ACC112 (cell line): ENCODE measurements around the gene SCRG1.
A peak's percentile ranks its signal among the peaks of the same experiment; 100 is the strongest.

Experiments used
- H2AFZ ChIP-seq: fragments of 200-600 bp; sonication (generic); one replicate; pipeline ENCODE4 v1.6.0; 2017; ENCODE audit warnings: antibody characterized with exemption, low read length; ENCODE audit not compliant: unreplicated experiment
- H3K27ac ChIP-seq: fragments of 200-600 bp; sonication (generic); 2 replicates; pipeline ENCODE4 v1.5.1; 2014; ENCODE audit warnings: low read depth, mild to moderate bottlenecking, antibody characterized with exemption, low read length, moderate library complexity
- H3K27me3 ChIP-seq: fragments of 200-600 bp; sonication (generic); 2 replicates; pipeline ENCODE4 v1.6.1; 2014; ENCODE audit warnings: mild to moderate bottlenecking, antibody characterized with exemption, low read length, moderate library complexity, mixed read lengths; ENCODE audit not compliant: insufficient read depth
- H3K36me3 ChIP-seq: fragments of 200-600 bp; sonication (generic); 2 replicates; pipeline ENCODE4 v1.6.1; 2016; ENCODE audit warnings: mild to moderate bottlenecking, antibody characterized with exemption, low read length, moderate library complexity, mixed read lengths; ENCODE audit not compliant: insufficient read depth
- H3K4me1 ChIP-seq: fragments of 200-600 bp; sonication (generic); one replicate; pipeline ENCODE4 v1.6.1; 2016; ENCODE audit warnings: low read length, mixed read lengths; ENCODE audit not compliant: insufficient read depth, unreplicated experiment, control insufficient read depth
- H3K4me3 ChIP-seq: fragments of 200-600 bp; sonication (generic); 2 replicates; pipeline ENCODE4 v1.5.1; 2014; ENCODE audit warnings: mild to moderate bottlenecking, low read depth, low read length
- H3K79me2 ChIP-seq: fragments of 200-600 bp; sonication (generic); one replicate; pipeline ENCODE4 v1.6.0; 2016; ENCODE audit warnings: low read length; ENCODE audit not compliant: control insufficient read depth, unreplicated experiment, insufficient read depth

SCRG1 gene

GRCh38 chr4:173426064-173426463 is 27.1 kb upstream of the SCRG1 start:
- H3K27ac ChIP-seq = peak overlapping the region; percentile 92
- H2AFZ ChIP-seq = no peak overlapping the region
- H3K27me3 ChIP-seq = no peaks in the 10 kb centered on the region
- no peaks in the 10 kb centered on the region for H3K36me3 ChIP-seq
- no peaks in the 10 kb centered on the region for H3K79me2 ChIP-seq
- H3K4me1 ChIP-seq = peaks cover 19% of the 10 kb centered on the region
- H3K4me3 ChIP-seq = no peak overlapping the region

GRCh38 chr4:173424899-173425805 is 26.2 kb upstream of the SCRG1 start:
- Histone ChIP-seq H3K36me3 (no peaks in the 10 kb centered on the region), H3K27me3 (no peaks in the 10 kb centered on the region), H3K27ac (peak overlapping the region; percentile 92), H3K4me1 (peaks cover 19% of the 10 kb centered on the region), H2AFZ (peak overlapping the region; percentile 48), H3K4me3 (peak overlapping the region; percentile 46; the same call in 1 of the 2 replicates), H3K79me2 (no peaks in the 10 kb centered on the region)

GRCh38 chr4:173420801-173421200 is 21.9 kb upstream of the SCRG1 start:
- Histone ChIP-seq H3K4me1 (peaks cover 13% of the 10 kb centered on the region), H3K36me3 (no peaks in the 10 kb centered on the region), H3K27me3 (no peaks in the 10 kb centered on the region), H3K4me3 (no peak overlapping the region), H3K27ac (no peak overlapping the region), H2AFZ (no peak overlapping the region), H3K79me2 (no peaks in the 10 kb centered on the region)

GRCh38 chr4:173420324-173420752 is 21.4 kb upstream of the SCRG1 start:
- no peaks in the 10 kb centered on the region for H3K79me2 ChIP-seq
- H3K4me1 ChIP-seq = peaks cover 10% of the 10 kb centered on the region
- no peak overlapping the region for H2AFZ ChIP-seq
- H3K4me3 ChIP-seq = no peak overlapping the region
- H3K27me3 ChIP-seq = no peaks in the 10 kb centered on the region
- H3K27ac ChIP-seq = no peak overlapping the region
- no peaks in the 10 kb centered on the region for H3K36me3 ChIP-seq

GRCh38 chr4:173418639-173419038 is 19.7 kb upstream of the SCRG1 start:
- Histone ChIP-seq H3K4me3 (no peak overlapping the region), H3K79me2 (no peaks in the 10 kb centered on the region), H3K27me3 (no peaks in the 10 kb centered on the region), H3K27ac (no peak overlapping the region), H3K36me3 (no peaks in the 10 kb centered on the region), H2AFZ (no peak overlapping the region), H3K4me1 (no peaks in the 10 kb centered on the region)

GRCh38 chr4:173417833-173418232 is 18.9 kb upstream of the SCRG1 start:
- Histone ChIP-seq H2AFZ (no peak overlapping the region), H3K36me3 (no peaks in the 10 kb centered on the region), H3K79me2 (no peaks in the 10 kb centered on the region), H3K27ac (no peak overlapping the region), H3K4me3 (no peak overlapping the region), H3K4me1 (peaks cover 6% of the 10 kb centered on the region), H3K27me3 (no peaks in the 10 kb centered on the region)

GRCh38 chr4:173415885-173416653 is 17.2 kb upstream of the SCRG1 start:
- H2AFZ ChIP-seq = no peak overlapping the region

GRCh38 chr4:173415092-173415491 is 16.2 kb upstream of the SCRG1 start:
- Histone ChIP-seq H3K4me3 (no peak overlapping the region), H3K27ac (no peak overlapping the region), H2AFZ (no peak overlapping the region), H3K36me3 (no peaks in the 10 kb centered on the region), H3K27me3 (no peaks in the 10 kb centered on the region), H3K79me2 (no peaks in the 10 kb centered on the region), H3K4me1 (peaks cover 30% of the 10 kb centered on the region)

More at GRCh38 chr4:173415885-173416653, 17.2 kb upstream of the SCRG1 start:
- Histone ChIP-seq H3K4me3 (no peak overlapping the region), H3K36me3 (no peaks in the 10 kb centered on the region), H3K27me3 (no peaks in the 10 kb centered on the region), H3K79me2 (no peaks in the 10 kb centered on the region), H3K4me1 (peaks cover 22% of the 10 kb centered on the region), H3K27ac (no peak overlapping the region)

- H3K4me1 ChIP-seq = peaks cover 30% of the 10 kb centered on the region
- no peak overlapping the region for H3K4me3 ChIP-seq
- H3K27me3 ChIP-seq = no peaks in the 10 kb centered on the region
- H2AFZ ChIP-seq = no peak overlapping the region
- H3K36me3 ChIP-seq = no peaks in the 10 kb centered on the region
- no peaks in the 10 kb centered on the region for H3K79me2 ChIP-seq
- H3K27ac ChIP-seq = no peak overlapping the region
These were observed 15.5 kb upstream of the SCRG1 start for GRCh38 chr4:173414456-173414855.

GRCh38 chr4:173413036-173413435 is 14.1 kb upstream of the SCRG1 start:
- H3K79me2 ChIP-seq = no peaks in the 10 kb centered on the region
- H2AFZ ChIP-seq = no peak overlapping the region
- H3K4me3 ChIP-seq = no peak overlapping the region
- H3K4me1 ChIP-seq = peaks cover 30% of the 10 kb centered on the region
- no peak overlapping the region for H3K27ac ChIP-seq
- no peaks in the 10 kb centered on the region for H3K36me3 ChIP-seq
- H3K27me3 ChIP-seq = no peaks in the 10 kb centered on the region
